SKM-1 (cell line): Measurements from ENCODE around the gene ABHD4.
"Not testable (repeated sequence)": the region's sequence is repeated elsewhere in the genome, so short reads cannot be mapped to it uniquely, and the experiment has no call there.

ENCODE experiments used
- DNase-seq: peaks from one replicate; lab custom pipeline; 2025; ENCODE audit not compliant: unreplicated experiment; lab: John Stamatoyannopoulos, UW

Gene ABHD4, protein sequence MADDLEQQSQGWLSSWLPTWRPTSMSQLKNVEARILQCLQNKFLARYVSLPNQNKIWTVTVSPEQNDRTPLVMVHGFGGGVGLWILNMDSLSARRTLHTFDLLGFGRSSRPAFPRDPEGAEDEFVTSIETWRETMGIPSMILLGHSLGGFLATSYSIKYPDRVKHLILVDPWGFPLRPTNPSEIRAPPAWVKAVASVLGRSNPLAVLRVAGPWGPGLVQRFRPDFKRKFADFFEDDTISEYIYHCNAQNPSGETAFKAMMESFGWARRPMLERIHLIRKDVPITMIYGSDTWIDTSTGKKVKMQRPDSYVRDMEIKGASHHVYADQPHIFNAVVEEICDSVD

DNA sequence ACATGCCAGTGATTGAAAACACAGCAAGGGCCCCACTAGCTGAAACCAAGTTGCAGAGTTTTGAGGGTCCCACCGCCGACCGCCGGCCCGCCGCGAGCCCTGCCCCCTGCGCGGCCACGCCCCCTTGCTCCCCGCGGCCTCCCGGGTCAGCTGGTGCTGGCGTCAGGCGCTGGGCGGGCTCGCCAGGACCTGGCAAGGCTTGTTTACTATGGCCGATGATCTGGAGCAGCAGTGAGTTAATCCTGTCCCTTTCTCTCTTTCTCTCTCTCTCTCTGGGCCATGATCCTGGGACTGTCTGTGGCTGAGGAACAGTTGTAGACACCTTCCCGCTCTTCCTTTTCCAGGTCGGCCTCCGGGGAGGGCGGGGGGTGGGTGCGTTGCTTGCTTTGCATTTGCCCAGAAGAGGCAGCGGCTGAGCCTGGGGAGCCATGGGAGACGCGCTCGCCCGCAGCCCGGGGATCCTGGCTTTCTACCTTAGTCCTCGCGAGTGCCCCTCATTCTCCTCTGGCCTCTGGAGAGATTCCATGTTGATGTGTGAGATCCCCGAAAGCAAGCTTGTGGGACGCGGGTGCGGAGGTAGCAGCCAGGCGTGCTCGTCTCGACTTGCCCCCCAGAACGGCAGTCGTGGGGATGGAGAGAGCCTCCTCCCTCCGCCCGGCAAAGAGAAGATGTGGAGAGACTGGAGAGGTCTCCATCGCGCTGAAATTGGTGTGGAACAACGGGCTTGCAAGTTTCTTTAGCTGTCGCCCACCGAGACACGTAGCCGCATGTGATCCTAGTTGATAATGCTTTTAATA is at the start of gene ABHD4:
Gene ABHD4 (plus strand): TSS at position 202 of the 797 bp plus-strand sequence. CDS start 7 bp downstream, at position 209.
- no peak for DNase-seq

DNA sequence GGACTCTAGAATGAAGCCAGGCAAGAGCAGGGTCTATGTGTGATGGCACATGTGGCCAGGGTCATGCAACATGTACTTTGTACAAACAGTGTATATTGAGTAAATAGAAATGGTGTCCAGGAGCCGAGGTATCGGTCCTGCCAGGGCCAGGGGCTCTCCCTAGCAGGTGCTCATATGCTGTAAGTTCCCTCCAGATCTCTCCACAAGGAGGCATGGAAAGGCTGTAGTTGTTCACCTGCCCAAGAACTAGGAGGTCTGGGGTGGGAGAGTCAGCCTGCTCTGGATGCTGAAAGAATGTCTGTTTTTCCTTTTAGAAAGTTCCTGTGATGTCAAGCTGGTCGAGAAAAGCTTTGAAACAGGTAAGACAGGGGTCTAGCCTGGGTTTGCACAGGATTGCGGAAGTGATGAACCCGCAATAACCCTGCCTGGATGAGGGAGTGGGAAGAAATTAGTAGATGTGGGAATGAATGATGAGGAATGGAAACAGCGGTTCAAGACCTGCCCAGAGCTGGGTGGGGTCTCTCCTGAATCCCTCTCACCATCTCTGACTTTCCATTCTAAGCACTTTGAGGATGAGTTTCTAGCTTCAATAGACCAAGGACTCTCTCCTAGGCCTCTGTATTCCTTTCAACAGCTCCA is 48.7 kb upstream of the ABHD4 start:
- DNase-seq = no peak

DNA sequence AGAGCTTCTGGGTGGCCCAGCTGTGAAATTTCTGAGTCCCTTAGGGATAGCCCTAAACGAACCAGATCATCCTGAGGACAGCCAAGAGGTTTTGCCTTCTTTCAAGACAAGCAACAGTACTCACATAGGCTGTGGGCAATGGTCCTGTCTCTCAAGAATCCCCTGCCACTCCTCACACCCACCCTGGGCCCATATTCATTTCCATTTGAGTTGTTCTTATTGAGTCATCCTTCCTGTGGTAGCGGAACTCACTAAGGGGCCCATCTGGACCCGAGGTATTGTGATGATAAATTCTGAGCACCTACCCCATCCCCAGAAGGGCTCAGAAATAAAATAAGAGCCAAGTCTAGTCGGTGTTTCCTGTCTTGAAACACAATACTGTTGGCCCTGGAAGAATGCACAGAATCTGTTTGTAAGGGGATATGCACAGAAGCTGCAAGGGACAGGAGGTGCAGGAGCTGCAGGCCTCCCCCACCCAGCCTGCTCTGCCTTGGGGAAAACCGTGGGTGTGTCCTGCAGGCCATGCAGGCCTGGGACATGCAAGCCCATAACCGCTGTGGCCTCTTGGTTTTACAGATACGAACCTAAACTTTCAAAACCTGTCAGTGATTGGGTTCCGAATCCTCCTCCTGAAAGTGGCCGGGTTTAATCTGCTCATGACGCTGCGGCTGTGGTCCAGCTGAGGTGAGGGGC is 48.0 kb upstream of the ABHD4 start:
- DNase-seq = no peak

DNA sequence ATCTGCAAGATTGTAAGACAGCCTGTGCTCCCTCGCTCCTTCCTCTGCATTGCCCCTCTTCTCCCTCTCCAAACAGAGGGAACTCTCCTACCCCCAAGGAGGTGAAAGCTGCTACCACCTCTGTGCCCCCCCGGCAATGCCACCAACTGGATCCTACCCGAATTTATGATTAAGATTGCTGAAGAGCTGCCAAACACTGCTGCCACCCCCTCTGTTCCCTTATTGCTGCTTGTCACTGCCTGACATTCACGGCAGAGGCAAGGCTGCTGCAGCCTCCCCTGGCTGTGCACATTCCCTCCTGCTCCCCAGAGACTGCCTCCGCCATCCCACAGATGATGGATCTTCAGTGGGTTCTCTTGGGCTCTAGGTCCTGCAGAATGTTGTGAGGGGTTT is 46.5 kb upstream of the ABHD4 start:
- DNase-seq = no peak

DNA sequence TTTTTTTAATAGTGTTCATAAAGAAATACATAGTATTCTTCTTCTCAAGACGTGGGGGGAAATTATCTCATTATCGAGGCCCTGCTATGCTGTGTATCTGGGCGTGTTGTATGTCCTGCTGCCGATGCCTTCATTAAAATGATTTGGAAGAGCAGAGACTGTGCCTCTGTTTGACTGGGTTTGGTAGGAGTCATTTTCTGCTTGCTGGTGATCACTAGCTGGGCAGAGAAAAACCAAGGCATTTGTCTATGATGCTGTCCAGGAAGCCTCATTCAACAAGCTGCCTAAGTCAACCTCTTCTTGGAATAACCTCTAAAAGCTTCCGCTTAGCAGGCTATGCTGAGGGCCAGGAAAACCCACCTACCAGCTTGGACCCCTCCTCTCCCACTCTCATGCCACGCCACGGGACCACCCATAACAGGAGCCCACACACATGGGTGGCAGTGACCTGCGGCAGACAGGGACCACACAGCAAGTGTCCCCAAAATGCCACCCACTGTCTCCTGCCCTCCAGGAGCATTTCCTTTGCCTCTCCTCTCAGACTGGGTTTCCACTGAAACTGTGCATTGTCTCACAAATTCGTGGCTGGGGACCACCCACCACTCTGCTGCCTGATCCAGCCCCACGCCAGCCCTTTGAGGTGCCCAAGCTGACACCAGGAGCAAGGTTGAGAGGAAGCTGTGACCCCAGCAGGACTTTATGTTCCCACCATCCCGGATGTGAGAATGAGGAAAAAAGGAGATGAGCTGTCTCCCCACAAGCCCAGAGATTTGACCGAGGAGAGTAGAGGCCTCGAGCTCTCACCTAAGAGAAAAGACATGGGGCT is 45.9 kb upstream of the ABHD4 start:
- DNase-seq = no peak

DNA sequence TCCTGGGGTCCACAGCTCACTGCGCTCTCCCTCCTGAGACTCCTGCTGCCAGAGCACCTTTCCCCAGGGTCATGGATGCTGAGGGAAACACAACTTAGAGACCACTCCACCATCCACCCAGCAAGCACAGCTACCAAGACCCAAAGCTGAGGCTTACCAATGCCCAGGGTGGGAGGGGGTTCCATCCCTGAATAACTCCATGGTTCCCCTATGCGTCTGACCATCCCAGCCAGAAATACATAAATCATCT is 45.3 kb upstream of the ABHD4 start:
- no peak for DNase-seq

DNA sequence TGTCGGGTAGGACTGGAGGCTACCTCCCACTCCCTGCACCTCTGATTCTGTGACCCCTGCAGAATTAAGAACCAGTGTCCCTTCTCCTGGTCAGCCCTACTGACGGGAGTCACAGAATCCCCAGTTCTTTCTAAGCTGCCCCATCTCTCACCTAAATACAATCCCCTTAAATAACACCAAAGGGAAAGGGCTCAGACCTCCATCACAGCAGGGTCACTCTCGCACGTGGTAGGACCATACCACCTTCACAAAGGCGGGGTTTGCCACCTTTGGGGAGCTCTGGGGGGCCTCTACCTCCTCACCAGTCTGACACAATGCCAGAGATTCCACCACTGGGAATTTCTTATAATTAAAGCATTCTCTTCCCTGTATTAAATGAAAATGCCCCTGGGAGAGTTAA is 44.7 kb upstream of the ABHD4 start:
- no peak for DNase-seq

DNA sequence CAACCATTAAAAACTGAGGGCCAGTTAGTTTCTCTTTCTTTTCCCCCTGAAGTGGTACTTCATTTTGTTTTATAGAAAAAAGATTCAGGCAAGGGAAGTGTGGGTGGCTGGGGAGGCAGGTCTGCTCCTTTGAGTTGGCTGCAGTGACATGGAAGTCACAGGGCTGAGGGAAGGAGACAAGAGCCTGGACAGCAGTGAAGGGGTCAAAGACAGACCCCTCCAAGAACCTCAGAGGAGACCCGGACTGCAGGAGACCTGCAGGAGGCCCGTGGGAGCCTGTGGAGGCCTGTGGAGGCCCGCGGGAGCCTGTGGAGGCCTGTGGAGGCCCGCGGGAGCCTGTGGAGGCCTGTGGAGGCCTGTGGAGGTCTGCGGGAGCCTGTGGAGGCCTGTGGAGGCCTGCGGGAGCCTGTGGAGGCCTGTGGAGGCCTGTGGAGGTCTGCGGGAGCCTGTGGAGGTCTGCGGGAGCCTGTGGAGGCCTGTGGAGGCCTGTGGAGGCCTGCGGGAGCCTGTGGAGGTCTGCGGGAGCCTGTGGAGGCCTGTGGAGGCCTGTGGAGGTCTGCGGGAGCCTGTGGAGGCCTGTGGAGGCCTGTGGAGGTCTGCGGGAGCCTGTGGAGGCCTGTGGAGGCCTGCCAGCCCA is 44.1 kb upstream of the ABHD4 start:
- not testable (repeated sequence) for DNase-seq

DNA sequence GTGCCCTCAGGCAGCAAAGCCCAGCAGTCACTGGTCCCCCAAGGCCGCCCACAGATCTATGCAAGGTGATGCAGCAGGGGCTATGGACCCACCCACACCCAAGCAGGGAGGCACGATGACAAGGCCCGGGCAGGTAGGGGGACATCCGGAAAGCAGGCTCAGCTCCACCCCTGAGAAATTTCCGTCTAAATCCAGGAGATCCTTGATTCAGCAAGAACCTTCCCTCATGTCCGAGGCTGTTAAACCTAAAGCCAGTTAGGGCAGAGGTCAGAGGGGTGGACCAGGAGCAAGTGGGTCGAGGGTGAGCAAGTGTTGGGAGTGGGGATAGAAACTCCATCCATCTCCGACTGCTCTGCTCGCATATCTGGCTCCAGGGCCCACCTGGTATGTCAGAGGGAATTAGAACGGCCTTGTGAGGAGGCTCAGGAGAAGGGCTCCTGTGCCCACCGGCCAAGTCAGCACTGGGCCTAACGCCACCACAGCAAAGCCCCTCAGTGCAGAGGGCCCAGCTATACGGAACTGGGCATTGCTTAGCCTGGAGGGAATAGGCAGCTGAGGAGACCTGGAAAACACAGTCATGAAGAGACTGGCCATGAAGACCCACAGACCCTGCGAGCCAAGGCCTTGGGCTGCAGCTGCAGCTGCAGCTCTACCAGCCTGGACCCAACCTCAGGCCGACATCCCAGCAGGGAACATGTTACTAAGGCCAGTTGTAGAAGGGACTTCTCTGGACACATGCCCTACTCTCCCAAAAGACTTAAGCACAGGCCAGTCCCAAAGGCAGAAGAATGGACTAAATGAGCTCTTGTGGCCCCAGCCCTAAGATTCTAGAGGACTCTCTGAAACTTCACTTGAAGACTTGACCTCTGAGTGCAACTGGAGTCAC is 43.4 kb upstream of the ABHD4 start:
- DNase-seq = no peak

DNA sequence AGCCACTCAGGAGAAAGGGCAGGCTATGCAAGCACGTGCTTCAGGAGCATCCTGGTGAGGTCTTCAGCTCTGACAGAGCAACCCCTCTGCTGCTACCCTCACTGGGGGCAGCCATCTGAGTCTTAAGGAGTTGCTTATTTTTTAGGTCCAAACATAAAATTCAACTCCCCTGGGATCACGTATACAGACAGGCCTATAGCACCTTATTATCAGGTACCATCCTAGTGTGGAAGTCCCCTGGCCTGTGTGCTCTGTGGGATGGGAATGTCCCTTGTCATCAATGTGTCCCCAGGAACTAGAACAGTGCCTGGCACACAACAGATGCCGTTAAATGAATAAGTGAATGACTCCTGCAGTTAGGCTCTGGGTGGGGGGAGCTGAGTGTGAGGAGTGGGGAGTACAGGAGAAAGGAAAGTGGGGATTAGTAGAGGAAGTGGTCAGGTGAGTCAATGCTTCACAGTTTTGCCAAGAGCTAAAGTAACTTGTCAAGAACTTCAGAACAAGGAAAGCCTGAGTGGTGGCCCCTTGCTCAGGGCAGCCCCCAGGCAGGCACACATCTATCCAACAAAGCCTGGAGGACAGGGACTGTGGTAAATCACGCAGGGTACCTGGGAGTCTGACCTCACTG is 42.6 kb upstream of the ABHD4 start:
- no peak for DNase-seq

DNA sequence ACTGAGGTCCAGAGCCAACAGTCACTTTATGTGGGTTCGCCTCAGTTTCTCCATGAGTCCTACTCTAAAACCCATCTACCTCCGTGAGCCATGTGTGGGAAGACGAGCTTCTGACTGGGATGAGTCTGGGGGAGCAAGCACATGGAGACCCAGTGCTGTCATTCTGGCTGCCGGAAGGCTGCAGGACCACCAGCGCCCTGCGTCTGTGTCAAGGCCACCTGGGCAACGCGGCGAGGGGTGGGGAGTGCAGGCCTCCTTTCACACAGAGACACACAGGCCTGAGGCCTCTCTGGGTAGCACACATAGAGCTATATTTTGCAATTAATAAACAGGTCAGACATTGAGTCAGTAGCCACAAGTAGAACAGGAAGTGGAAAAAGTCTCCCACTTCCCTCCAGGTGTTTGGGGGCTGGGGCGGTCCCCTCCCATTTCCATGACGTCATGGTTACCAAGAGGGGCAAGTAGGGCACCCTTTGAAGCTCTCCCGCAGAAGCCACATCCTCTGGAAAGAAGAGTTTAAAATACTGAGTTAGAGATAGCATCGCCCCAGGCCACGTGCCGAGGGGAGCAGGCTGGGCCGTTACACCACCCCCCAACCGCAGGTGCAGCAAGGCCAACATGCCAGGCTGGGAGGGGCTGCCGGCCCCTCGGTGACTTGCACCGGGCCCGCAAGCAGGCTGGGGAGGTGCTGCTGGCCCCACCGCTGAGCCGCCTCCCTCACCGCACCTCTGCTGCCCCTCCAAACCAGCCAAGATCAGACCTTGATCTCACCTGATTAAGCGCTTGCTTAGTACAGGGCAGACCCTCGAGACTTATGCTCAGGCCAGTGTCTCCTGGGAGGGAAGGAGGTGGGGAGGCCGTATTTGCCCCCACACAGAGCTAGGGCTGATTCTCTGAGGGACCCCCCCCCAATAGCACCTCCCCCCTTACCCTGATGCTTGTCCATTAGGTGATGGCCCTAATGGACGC is 41.8 kb upstream of the ABHD4 start:
- DNase-seq = peak; percentile 79

DNA sequence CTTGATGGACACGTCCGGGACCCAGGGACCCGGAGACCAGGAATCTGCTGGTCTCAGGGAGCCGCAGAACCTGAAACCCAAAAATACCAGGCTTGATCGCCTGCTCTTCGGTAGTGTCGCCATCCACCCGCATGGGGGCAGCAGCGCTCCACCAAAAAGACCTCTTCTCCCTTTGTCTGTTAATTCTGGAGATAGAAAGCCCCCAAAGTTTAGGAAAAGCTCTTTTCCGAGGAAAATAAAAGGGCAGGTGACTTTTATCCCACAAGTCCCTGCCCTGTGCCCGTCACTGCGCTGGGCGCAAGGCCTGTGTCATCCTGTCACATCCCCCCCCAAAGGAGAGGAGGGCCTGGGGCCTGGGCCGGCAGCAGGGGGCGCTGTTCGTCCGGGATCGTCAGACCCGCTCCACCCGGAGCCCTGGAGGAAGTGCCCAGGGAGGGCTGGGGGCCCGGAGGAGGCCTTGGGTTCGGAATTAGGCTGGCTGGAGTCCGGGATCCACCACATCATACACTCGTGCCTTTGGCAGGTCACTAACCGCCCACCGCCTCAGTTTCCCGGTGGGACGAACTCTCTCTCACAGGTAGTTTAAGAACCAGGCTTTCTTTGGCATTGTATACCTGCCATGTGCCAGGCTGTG is 41.0 kb upstream of the ABHD4 start:
- DNase-seq = peak; percentile 13

DNA sequence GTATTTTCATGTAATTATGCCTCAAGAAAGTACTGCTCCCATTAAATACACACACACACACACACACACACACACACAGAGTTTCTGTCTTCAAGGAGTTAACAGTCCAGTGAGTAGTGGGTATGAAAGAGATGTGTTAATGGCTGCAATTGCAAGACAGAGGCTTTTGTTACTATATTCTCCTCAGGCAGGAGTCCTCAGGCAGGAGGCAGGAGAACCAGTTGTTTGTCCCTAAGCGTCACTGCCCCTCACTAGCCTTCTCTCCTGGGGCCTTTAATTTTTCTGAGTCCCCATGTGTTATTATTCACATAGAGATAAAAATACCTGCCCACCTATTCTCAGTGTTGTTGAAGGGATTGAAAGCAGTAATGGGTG is 40.3 kb upstream of the ABHD4 start:
- DNase-seq = no peak

DNA sequence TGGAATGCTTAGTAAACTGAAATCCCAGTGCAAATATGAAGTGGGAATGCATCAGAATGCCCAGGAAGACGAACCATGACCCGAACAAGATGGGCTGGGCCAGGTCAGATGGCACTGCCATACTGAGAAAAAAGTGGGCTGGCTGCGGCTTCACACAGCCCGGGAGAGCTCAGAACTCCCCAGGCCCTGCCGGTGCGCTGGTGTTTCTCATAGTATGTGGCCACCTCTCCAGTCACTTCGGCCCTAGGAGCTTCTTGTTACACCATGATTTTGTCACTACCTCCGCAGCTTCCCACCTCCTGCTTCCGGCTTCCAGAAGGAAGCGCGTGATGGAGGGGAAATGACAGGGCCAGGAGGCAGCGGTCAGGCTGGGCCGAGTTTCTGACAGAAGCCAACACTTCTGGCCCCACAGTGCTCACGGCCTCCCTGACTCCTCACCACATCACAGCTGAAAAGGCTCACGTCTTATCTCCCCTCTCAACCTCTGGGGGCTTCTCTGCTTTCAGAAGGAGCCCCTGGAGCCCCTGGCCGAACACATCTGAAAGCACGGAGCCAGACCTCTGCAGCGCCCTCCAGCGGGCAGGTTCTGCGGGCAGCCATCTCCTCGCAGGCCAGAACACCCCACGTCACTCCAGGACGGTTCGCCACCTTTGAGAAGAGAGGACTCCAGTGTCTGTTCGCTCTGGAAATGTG is 39.7 kb upstream of the ABHD4 start:
- no peak for DNase-seq

DNA sequence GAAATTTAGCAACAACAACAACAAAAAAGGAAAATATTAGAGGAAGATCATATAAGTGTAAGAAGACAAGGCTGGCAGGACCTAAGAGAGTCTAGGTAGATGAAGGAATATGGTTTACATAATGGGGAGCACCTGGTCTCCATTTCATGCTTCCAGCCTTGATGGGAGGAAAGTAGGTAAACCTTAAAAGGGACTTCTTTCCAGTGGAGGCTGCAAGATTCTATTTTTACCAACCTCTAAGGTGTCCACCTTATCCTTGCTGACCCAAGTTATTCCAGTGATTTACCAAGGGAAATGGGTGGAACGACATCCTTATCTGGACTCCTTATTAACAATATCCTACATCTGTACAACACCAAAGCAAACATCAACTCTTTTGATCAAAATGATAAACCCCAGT is 39.1 kb upstream of the ABHD4 start:
- DNase-seq = no peak

DNA sequence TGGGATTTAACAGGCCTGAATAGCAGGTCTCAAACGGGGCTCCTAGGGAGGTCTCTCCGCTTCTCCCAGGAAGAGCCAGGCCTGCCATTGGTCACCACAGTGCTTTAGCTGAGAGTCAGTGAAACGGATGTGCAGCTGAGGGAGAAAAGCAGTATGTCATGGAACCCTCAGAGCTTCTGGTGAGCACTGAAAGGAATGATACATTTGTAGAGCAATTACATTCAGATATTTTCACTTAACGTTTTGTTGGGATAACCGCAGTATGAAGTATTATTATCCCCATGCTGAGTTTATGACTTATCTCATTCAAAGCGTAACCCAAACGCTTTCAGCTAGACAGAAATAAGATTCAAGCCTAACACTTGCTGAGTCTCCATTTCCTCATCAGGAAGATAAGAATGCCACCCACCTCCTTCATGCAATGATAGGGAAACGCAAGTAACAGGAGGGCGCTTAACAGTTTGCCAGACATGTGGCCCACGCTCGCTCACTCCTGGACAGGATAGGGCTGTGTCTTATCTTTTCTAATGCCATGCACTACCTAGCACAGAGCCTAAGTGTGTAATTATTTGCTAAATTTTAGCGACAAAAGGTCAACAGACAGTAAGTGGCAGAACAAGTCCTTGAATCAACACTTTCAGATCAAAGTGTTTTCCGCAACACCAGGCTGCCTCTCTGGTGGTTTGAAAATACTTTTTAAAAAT is 37.3 kb upstream of the ABHD4 start:
- DNase-seq = no peak
